Measurements from ENCODE around the gene KCNK7.
"Not testable (repeated sequence)": the region's sequence is repeated elsewhere in the genome, so short reads cannot be mapped to it uniquely, and the experiment has no call there.

KCNK7 gene

GRCh38 chr11:65595543-65596281, at the start of gene KCNK7:
TSS of gene KCNK7 (minus strand) at chr11:65595800. CDS start at chr11:65595772, 28 bp downstream.
- no peak for DNase-seq

- DNase-seq: no peak
These were observed 49.2 kb upstream of the KCNK7 start for GRCh38 chr11:65644837-65645236.

GRCh38 chr11:65643971-65644370, 48.4 kb upstream of the KCNK7 start:
- DNase-seq: peak in 1 of 2 experiments; percentile 29

GRCh38 chr11:65642014-65642671, 46.5 kb upstream of the KCNK7 start:
- DNase-seq: no peak

GRCh38 chr11:65641297-65642013, 45.9 kb upstream of the KCNK7 start:
- no peak for DNase-seq

- peak in 1 of 2 experiments; percentile 29 for DNase-seq
These were observed 45.1 kb upstream of the KCNK7 start for GRCh38 chr11:65640483-65641296.

GRCh38 chr11:65639623-65640482, 44.3 kb upstream of the KCNK7 start:
- peak in 1 of 2 experiments; percentile 59 for DNase-seq

- DNase-seq: not testable (repeated sequence)
These were observed 43.6 kb upstream of the KCNK7 start for GRCh38 chr11:65639228-65639597.

- peak; percentile 58 to 75 for DNase-seq
These were observed 42.3 kb upstream of the KCNK7 start, which contains the start of gene SIPA1 for GRCh38 chr11:65637794-65638419. TSS of gene SIPA1 (plus strand) at chr11:65638101. CDS start at chr11:65640922, 2,821 bp downstream.

- no peak for DNase-seq
These were observed 41.5 kb upstream of the KCNK7 start for GRCh38 chr11:65637032-65637557.

GRCh38 chr11:65636108-65637031, 40.8 kb upstream of the KCNK7 start:
- DNase-seq: no peak

- no peak for DNase-seq
These were observed 39.5 kb upstream of the KCNK7 start for GRCh38 chr11:65634905-65635731.

- DNase-seq: no peak
These were observed 38.8 kb upstream of the KCNK7 start for GRCh38 chr11:65634440-65634839.

GRCh38 chr11:65634109-65634436, 38.5 kb upstream of the KCNK7 start:
- DNase-seq: no peak

- DNase-seq: no peak
These were observed 37.9 kb upstream of the KCNK7 start for GRCh38 chr11:65633390-65634108.

GRCh38 chr11:65630215-65630614, 34.6 kb upstream of the KCNK7 start:
- DNase-seq: no peak

GRCh38 chr11:65629579-65629978, 34.0 kb upstream of the KCNK7 start:
- no peak for DNase-seq

GRCh38 chr11:65627202-65627601, 31.6 kb upstream of the KCNK7 start:
- DNase-seq: no peak
